MCF 10A (cell line): ENCODE data around the gene RAC3. TPM values are rescaled to one million over a fixed set of nuclear protein-coding genes. Genes with fewer than 3 reads are reported as not detected.
A peak's percentile ranks its signal among the peaks of the same experiment; 100 is the strongest.

ENCODE experiments used
- BruUV-seq: library from RNA; stranded (reverse); fragments of 400-500 nt; replicated peaks from 2 replicates; lab custom pipeline; 2021; lab: Mats Ljungman, UMichigan
- CTCF ChIA-PET: fragments of 300-600 bp; sonication (Branson Sonifier 250); formaldehyde crosslinking; extraction: SDS; loops from one replicate; lab custom pipeline; 2021; ENCODE audit warnings: antibody characterized with exemption, inconsistent platforms; lab: Yijun Ruan, JAX
- POLR2A ChIA-PET: fragments of 300-600, 350-650 bp; sonication (Branson Sonifier 250); formaldehyde crosslinking; extraction: SDS; loops from one replicate; lab custom pipeline; 2020; ENCODE audit warnings: antibody characterized with exemption, inconsistent platforms; lab: Yijun Ruan, JAX
- DNase-seq: peaks from one replicate; pipeline ENCODE4 v3.0.0-alpha.2; 2018; ENCODE audit not compliant: unreplicated experiment
- H3K27ac Mint-ChIP-seq: one replicate; pipeline ENCODE4 v1.8.0; 2022; ENCODE audit warnings: mild to moderate bottlenecking, low read depth, mixed read lengths; ENCODE audit not compliant: unreplicated experiment
- H3K27me3 Mint-ChIP-seq: one replicate; pipeline ENCODE4 v1.8.0; 2022; ENCODE audit warnings: mixed read lengths; ENCODE audit not compliant: insufficient read depth, unreplicated experiment
- H3K36me3 Mint-ChIP-seq: one replicate; pipeline ENCODE4 v1.8.0; 2022; ENCODE audit warnings: mild to moderate bottlenecking, moderate library complexity, mixed read lengths; ENCODE audit not compliant: insufficient read depth, unreplicated experiment
- H3K4me1 Mint-ChIP-seq: one replicate; pipeline ENCODE4 v1.8.0; 2022; ENCODE audit warnings: mixed read lengths; ENCODE audit not compliant: insufficient read depth, unreplicated experiment
- H3K4me3 Mint-ChIP-seq: one replicate; pipeline ENCODE4 v1.8.0; 2022; ENCODE audit warnings: mild to moderate bottlenecking, moderate library complexity, mixed read lengths; ENCODE audit not compliant: unreplicated experiment
- H3K9me3 Mint-ChIP-seq: one replicate; pipeline ENCODE4 v1.8.0; 2022; ENCODE audit warnings: mixed read lengths; ENCODE audit not compliant: unreplicated experiment
- intact Hi-C: fragments of 100-400 bp; cut with micrococcal nuclease; formaldehyde crosslinking; loops from 2 replicates; pipeline ENCODE4 v1.14.1; 2022
- total RNA-seq: library from RNA; stranded (reverse); gene quantifications from 2 replicates; pipeline ENCODE4 v1.2.3, GENCODE V29; 2022
- TF ChIP-seq, protein P1 (sequence below): fragments of 200-600 bp; IDR thresholded peaks from one replicate; pipeline ENCODE4 v1.8.0; 2022; ENCODE audit warnings: antibody characterized with exemption, mild to moderate bottlenecking; ENCODE audit not compliant: unreplicated experiment

The RAC3 gene
- total RNA-seq, 1 experiment from 2014 or later, result 9.7 TPM

DNA sequence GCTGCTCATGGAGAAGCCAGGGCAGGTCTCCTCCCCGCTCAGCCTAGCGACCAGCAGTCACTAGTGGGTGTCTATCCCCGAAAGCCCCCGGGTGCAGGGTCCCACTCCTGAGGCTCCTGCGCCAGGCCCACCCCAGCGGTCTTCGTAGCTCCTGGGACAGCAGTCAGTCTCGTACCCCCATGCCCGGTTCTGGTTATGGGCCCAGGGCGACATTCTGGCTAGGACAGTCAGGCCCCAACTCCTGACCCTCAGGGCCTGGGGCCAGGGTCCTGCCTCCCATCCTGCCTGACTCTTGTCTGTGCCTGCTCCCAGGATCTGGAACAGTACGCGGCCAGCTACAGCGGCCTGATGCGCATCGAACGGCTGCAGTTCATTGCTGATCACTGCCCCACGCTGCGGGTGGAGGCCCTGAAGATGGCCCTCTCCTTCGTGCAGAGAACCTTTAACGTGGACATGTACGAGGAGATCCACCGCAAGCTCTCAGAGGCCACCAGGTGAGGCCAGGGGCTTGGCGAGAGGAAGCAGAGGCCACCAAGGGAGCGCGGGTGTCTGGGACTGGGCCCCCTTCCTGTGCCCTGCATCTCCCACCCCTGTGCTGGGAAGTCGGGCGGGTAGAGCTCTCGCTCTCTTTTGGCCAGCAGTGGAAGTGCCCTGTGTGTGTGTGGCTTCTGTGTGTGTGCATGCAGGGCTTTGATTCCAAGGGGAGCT is 22.2 kb downstream of the RAC3 start:
- TF ChIP-seq, protein P1, sequence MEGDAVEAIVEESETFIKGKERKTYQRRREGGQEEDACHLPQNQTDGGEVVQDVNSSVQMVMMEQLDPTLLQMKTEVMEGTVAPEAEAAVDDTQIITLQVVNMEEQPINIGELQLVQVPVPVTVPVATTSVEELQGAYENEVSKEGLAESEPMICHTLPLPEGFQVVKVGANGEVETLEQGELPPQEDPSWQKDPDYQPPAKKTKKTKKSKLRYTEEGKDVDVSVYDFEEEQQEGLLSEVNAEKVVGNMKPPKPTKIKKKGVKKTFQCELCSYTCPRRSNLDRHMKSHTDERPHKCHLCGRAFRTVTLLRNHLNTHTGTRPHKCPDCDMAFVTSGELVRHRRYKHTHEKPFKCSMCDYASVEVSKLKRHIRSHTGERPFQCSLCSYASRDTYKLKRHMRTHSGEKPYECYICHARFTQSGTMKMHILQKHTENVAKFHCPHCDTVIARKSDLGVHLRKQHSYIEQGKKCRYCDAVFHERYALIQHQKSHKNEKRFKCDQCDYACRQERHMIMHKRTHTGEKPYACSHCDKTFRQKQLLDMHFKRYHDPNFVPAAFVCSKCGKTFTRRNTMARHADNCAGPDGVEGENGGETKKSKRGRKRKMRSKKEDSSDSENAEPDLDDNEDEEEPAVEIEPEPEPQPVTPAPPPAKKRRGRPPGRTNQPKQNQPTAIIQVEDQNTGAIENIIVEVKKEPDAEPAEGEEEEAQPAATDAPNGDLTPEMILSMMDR, result no peak
- intact Hi-C loops, result no loop called here
- Mint-ChIP-seq H3K27me3 (no peaks in the 10 kb centered on the region), H3K4me3 (peak overlapping the region; percentile 75), H3K9me3 (no peaks in the 10 kb centered on the region), H3K4me1 (no peaks in the 10 kb centered on the region), H3K27ac (no peak overlapping the region), H3K36me3 (peaks cover 35% of the 10 kb centered on the region)
- CTCF ChIA-PET, result interaction anchor here (0.5 to 1.2 kb wide), 3 partner anchors 19 to 151 kb away, joined by 3 read pairs; no protein-coding TSS in a partner anchor
- POLR2A ChIA-PET, result interaction anchor here (0.6 to 2.2 kb wide), 7 partner anchors 10 to 342 kb away, joined by 3 to 9 read pairs (median 4); partner anchors contain the start of genes DCXR and DUS1L
- no peak for DNase-seq
- BruUV-seq, result no TSS peak

GRCh38 chr17:82054351-82055022 is 23.0 kb downstream of the RAC3 start:
- CTCF ChIA-PET, result interaction anchor here (1.2 to 1.3 kb wide), 2 partner anchors 17 to 24 kb away, joined by 3 to 4 read pairs; partner anchors contain the start of gene DCXR
- DNase-seq, result no peak
- no peaks in the 10 kb centered on the region for H3K4me1 Mint-ChIP-seq
- POLR2A ChIA-PET, result interaction anchor here (0.6 to 2.2 kb wide), 5 partner anchors 9 to 341 kb away, joined by 3 to 9 read pairs (median 4); partner anchors contain the start of genes DCXR and DUS1L
- TF ChIP-seq, protein P1, result no peak
- no peaks in the 10 kb centered on the region for H3K9me3 Mint-ChIP-seq
- no TSS peak for BruUV-seq
- H3K36me3 Mint-ChIP-seq, result peaks cover 35% of the 10 kb centered on the region
- no peak overlapping the region for H3K27ac Mint-ChIP-seq
- intact Hi-C loops, result no loop called here
- no peaks in the 10 kb centered on the region for H3K27me3 Mint-ChIP-seq
- H3K4me3 Mint-ChIP-seq, result no peak overlapping the region

- intact Hi-C loops, result no loop called here
These were observed 23.8 kb downstream of the RAC3 start for GRCh38 chr17:82055023-82055964.

More at GRCh38 chr17:82055023-82055964, 23.8 kb downstream of the RAC3 start:
- TF ChIP-seq, protein P1, result no peak
- no peak overlapping the region for H3K27ac Mint-ChIP-seq
- H3K4me1 Mint-ChIP-seq, result no peaks in the 10 kb centered on the region
- no peaks in the 10 kb centered on the region for H3K9me3 Mint-ChIP-seq
- DNase-seq, result no peak
- ChIA-PET CTCF (interaction anchor here (0.9 to 1.3 kb wide), 2 partner anchors 18 to 25 kb away, joined by 3 to 4 read pairs; partner anchors contain the start of gene DCXR), POLR2A (interaction anchor here (1.6 to 2.2 kb wide), 3 partner anchors 11 to 22 kb away, joined by 4 to 9 read pairs (median 6); partner anchors contain the start of genes DCXR and DUS1L)
- H3K27me3 Mint-ChIP-seq, result no peaks in the 10 kb centered on the region
- BruUV-seq, result no TSS peak
- no peak overlapping the region for H3K4me3 Mint-ChIP-seq
- H3K36me3 Mint-ChIP-seq, result peaks cover 41% of the 10 kb centered on the region
